Panc1 (cell line): Measurements from ENCODE around the gene GRID1. TPM values are rescaled to one million over a fixed set of nuclear protein-coding genes. Genes with fewer than 3 reads are reported as not detected.

Experiments
- ATAC-seq: fragments of 200-7000 bp; cut with Tn5 transposase; 2 replicates; pipeline ENCODE4 v1.9.1; 2020; ENCODE audit warnings: mild to moderate bottlenecking, moderate library complexity
- BruUV-seq: library from RNA; stranded (reverse); fragments of 400-500 nt; replicated peaks from 2 replicates; lab custom pipeline; 2021; lab: Mats Ljungman, UMichigan
- CTCF ChIA-PET: fragments of 300-600 bp; sonication (Branson Sonifier 250); formaldehyde crosslinking; loops from one replicate; lab custom pipeline; 2022; ENCODE audit warnings: antibody characterized with exemption; lab: Charles Lee
- POLR2A ChIA-PET: fragments of 300-600 bp; sonication (Branson Sonifier 250); formaldehyde crosslinking; loops from one replicate; lab custom pipeline; 2022; ENCODE audit warnings: antibody characterized with exemption; lab: Charles Lee
- DNase-seq: peaks from one replicate; pipeline ENCODE4 v3.0.0-alpha.2; 2010; ENCODE audit warnings: low read depth, low spot score
- H3K27ac ChIP-seq: 2 replicates; pipeline ENCODE4 v1.5.1; 2011; ENCODE audit warnings: mild to moderate bottlenecking, low read length, inconsistent platforms
- H3K27me3 ChIP-seq: fragments of 200-500 bp; sonication (Bioruptor generic); 2 replicates; pipeline ENCODE4 v1.6.0; 2014; ENCODE audit warnings: low read length, inconsistent platforms; ENCODE audit not compliant: control insufficient read depth, insufficient read depth
- H3K36me3 ChIP-seq: fragments of 200-500 bp; sonication (Bioruptor generic); 2 replicates; pipeline ENCODE4 v1.5.1; 2014; ENCODE audit warnings: inconsistent platforms, mild to moderate bottlenecking, low read length, moderate library complexity; ENCODE audit not compliant: control insufficient read depth, insufficient read depth
- H3K4me1 ChIP-seq: 2 replicates; pipeline ENCODE4 v1.5.1; 2011; ENCODE audit warnings: inconsistent platforms, mild to moderate bottlenecking, low read length, moderate library complexity; ENCODE audit not compliant: control insufficient read depth, insufficient read depth
- H3K4me3 ChIP-seq, 2 experiments: 2 replicates each; pipeline ENCODE4 v1.5.1; 2011 to 2012; ENCODE audit warnings: low read depth in 2 of 2, low read length in 2 of 2, mild to moderate bottlenecking in 2 of 2, inconsistent platforms in 1 of 2, moderate library complexity in 1 of 2
- H3K9me3 ChIP-seq: fragments of 200-500 bp; sonication (Bioruptor generic); 2 replicates; pipeline ENCODE4 v1.5.1; 2014; ENCODE audit warnings: low read depth, mild to moderate bottlenecking, inconsistent platforms, low read length, moderate library complexity; ENCODE audit not compliant: control insufficient read depth, insufficient read depth
- POLR2AphosphoS5 ChIP-seq: IDR thresholded peaks from 2 replicates; pipeline ENCODE4 v1.6.1; 2012; ENCODE audit warnings: mild to moderate bottlenecking, low read depth, low read length, moderate library complexity
- SIN3A ChIP-seq: IDR thresholded peaks from 2 replicates; pipeline ENCODE4 v1.6.1; 2012; ENCODE audit warnings: low read depth, mild to moderate bottlenecking, low read length, moderate library complexity, borderline replicate concordance; ENCODE audit not compliant: insufficient read depth
- TCF7L2 ChIP-seq: IDR thresholded peaks from 2 replicates; pipeline ENCODE4 v1.6.1; 2011; ENCODE audit warnings: mild to moderate bottlenecking, low read depth, low read length, inconsistent platforms
- in situ Hi-C: cut with HindIII; loops from 2 replicates; pipeline ENCODE4 v1.10.0; 2016; ENCODE audit warnings: low sequenced_read_pairs, low pct_unique_long_range_greater_than_20kb
- intact Hi-C: fragments of 100-400 bp; cut with micrococcal nuclease; formaldehyde crosslinking; loops from one replicate; pipeline ENCODE4 v1.10.0; 2022; ENCODE audit not compliant: unreplicated experiment
- total RNA-seq: library from RNA; stranded (reverse); gene quantifications from one replicate; pipeline ENCODE4 v1.2.1, GENCODE V29; 2021; ENCODE audit not compliant: unreplicated experiment
- TF ChIP-seq, protein P1 (sequence below), 2 experiments: IDR thresholded peaks; 2 replicates each; pipeline ENCODE4 v1.6.1; 2011 to 2012; ENCODE audit warnings: low read depth in 2 of 2, control low read depth in 1 of 2, low read length in 1 of 2, mild to moderate bottlenecking in 1 of 2, moderate library complexity in 1 of 2; ENCODE audit not compliant: insufficient read depth in 1 of 2
- TF ChIP-seq, protein P2 (sequence below): fragments of 450-650 bp; IDR thresholded peaks from 2 replicates; pipeline ENCODE4 v1.5.1; 2017; ENCODE audit warnings: mild to moderate bottlenecking

GRID1 gene
- total RNA-seq, 1 experiment from 2014 or later, result 2.3 TPM

DNA sequence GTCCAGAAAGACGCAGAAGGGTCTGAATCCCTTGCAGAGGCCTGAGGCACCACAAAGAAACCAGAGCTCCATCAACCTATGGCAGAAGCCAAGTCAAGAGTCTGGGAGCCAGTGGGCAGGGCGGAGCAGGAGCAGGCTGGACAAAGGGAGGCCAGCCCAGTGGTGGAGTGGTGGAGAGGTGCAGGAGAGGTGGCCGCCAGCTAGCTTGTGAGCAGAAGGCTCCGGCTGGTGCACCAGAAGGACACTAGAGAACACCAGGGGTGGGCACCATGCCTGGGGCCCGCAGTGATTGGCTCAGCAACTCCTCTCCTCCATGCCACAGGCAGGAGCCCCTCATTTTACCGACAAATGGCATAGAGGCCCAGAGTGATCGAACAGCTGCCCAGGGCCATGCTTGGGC lies 186.6 kb downstream of the GRID1 start:
- ATAC-seq, result no peak
- H3K9me3 ChIP-seq, result no peaks in the 10 kb centered on the region
- no peak overlapping the region for H3K27ac ChIP-seq
- peaks cover 9% of the 10 kb centered on the region; the same call in 1 of the 2 replicates for H3K27me3 ChIP-seq
- intact Hi-C loops (loop anchor here (10.0 kb wide), 1 partner anchor 195 kb away; no protein-coding TSS in a partner anchor), in situ Hi-C loops (no loop called here)
- no TSS peak for BruUV-seq
- POLR2A ChIA-PET, result no interaction called here
- CTCF ChIA-PET, result no interaction called here
- H3K4me3 ChIP-seq, result no peak overlapping the region
- TF ChIP-seq SIN3A (no peak), POLR2AphosphoS5 (no peak), TCF7L2 (no peak)
- TF ChIP-seq, protein P1, sequence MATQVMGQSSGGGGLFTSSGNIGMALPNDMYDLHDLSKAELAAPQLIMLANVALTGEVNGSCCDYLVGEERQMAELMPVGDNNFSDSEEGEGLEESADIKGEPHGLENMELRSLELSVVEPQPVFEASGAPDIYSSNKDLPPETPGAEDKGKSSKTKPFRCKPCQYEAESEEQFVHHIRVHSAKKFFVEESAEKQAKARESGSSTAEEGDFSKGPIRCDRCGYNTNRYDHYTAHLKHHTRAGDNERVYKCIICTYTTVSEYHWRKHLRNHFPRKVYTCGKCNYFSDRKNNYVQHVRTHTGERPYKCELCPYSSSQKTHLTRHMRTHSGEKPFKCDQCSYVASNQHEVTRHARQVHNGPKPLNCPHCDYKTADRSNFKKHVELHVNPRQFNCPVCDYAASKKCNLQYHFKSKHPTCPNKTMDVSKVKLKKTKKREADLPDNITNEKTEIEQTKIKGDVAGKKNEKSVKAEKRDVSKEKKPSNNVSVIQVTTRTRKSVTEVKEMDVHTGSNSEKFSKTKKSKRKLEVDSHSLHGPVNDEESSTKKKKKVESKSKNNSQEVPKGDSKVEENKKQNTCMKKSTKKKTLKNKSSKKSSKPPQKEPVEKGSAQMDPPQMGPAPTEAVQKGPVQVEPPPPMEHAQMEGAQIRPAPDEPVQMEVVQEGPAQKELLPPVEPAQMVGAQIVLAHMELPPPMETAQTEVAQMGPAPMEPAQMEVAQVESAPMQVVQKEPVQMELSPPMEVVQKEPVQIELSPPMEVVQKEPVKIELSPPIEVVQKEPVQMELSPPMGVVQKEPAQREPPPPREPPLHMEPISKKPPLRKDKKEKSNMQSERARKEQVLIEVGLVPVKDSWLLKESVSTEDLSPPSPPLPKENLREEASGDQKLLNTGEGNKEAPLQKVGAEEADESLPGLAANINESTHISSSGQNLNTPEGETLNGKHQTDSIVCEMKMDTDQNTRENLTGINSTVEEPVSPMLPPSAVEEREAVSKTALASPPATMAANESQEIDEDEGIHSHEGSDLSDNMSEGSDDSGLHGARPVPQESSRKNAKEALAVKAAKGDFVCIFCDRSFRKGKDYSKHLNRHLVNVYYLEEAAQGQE (IDR thresholded peaks at IDR 0.05; ENCODE audit: insufficient read depth in 1 of 2, low read depth in 2 of 2, low read length in 1 of 2), result no peak
- TF ChIP-seq, protein P2, sequence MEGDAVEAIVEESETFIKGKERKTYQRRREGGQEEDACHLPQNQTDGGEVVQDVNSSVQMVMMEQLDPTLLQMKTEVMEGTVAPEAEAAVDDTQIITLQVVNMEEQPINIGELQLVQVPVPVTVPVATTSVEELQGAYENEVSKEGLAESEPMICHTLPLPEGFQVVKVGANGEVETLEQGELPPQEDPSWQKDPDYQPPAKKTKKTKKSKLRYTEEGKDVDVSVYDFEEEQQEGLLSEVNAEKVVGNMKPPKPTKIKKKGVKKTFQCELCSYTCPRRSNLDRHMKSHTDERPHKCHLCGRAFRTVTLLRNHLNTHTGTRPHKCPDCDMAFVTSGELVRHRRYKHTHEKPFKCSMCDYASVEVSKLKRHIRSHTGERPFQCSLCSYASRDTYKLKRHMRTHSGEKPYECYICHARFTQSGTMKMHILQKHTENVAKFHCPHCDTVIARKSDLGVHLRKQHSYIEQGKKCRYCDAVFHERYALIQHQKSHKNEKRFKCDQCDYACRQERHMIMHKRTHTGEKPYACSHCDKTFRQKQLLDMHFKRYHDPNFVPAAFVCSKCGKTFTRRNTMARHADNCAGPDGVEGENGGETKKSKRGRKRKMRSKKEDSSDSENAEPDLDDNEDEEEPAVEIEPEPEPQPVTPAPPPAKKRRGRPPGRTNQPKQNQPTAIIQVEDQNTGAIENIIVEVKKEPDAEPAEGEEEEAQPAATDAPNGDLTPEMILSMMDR, result no peak
- no peaks in the 10 kb centered on the region for H3K36me3 ChIP-seq
- H3K4me1 ChIP-seq, result no peaks in the 10 kb centered on the region
- no peak for DNase-seq

- H3K27me3 ChIP-seq, result peaks cover 9% of the 10 kb centered on the region; the same call in 1 of the 2 replicates
- H3K9me3 ChIP-seq, result no peaks in the 10 kb centered on the region
- in situ Hi-C loops (no loop called here), intact Hi-C loops (loop anchor here (10.0 kb wide), 1 partner anchor 196 kb away; no protein-coding TSS in a partner anchor)
- no peak overlapping the region for H3K27ac ChIP-seq
- ATAC-seq, result no peak
- no peaks in the 10 kb centered on the region for H3K36me3 ChIP-seq
- H3K4me1 ChIP-seq, result no peaks in the 10 kb centered on the region
- no TSS peak for BruUV-seq
- no peak overlapping the region for H3K4me3 ChIP-seq
- no peak for DNase-seq
- ChIA-PET CTCF (no interaction called here), POLR2A (no interaction called here)
- TF ChIP-seq, protein P2, result no peak
Observed at GRCh38 chr10:86179153-86179524, 187.5 kb downstream of the GRID1 start.
